ENCODE measurements around the gene C1GALT1. TPM values are rescaled to one million over a fixed set of nuclear protein-coding genes. Genes with fewer than 3 reads are reported as not detected.

C1GALT1 gene
- total RNA-seq, 1 experiment from 2014 or later, result 27.2 TPM

GRCh38 chr7:7236041-7236440, 53.7 kb downstream of the C1GALT1 start:
- intact Hi-C loops (cut with micrococcal nuclease), result no loop called here
- H3K4me2 ChIP-seq (ENCODE audit: low read length), result no peak overlapping the region
- BruUV-seq (replicated peaks), result no TSS peak
- no peaks in the 10 kb centered on the region for H3K4me1 ChIP-seq (ENCODE audit: control insufficient read depth in 1 of 2, insufficient read depth in 2 of 2, low read length in 2 of 2)
- TF ChIP-seq EZH2phosphoT487 (IDR thresholded peaks at IDR 0.05; ENCODE audit: borderline replicate concordance) (no peak), SP1 (IDR thresholded peaks at IDR 0.05; ENCODE audit: low read depth) (no peak), ATF3 (IDR thresholded peaks at IDR 0.05) (no peak), MAX (IDR thresholded peaks at IDR 0.05) (no peak), SRF (IDR thresholded peaks at IDR 0.05; ENCODE audit: low read depth) (no peak), ZBTB33 (IDR thresholded peaks at IDR 0.05; ENCODE audit: extremely low read depth, insufficient replicate concordance, low read length) (no peak), RAD21 (IDR thresholded peaks at IDR 0.05; ENCODE audit: low read depth) (no peak), REST (IDR thresholded peaks at IDR 0.05; ENCODE audit: low read depth) (no peak), ZFX (IDR thresholded peaks at IDR 0.05) (no peak), JUND (IDR thresholded peaks at IDR 0.05) (no peak), EZH2 (IDR thresholded peaks at IDR 0.05) (no peak), SIN3A (IDR thresholded peaks at IDR 0.05; ENCODE audit: low read depth) (no peak), ZNF274 (IDR thresholded peaks at IDR 0.05; ENCODE audit: low read depth, low read length) (no peak), CEBPB (IDR thresholded peaks at IDR 0.05; ENCODE audit: low read depth) (no peak), ELF1 (IDR thresholded peaks at IDR 0.05; ENCODE audit: borderline replicate concordance, low read depth) (no peak), TCF7L2 (IDR thresholded peaks at IDR 0.05; ENCODE audit: borderline replicate concordance, extremely low read depth, insufficient read depth, insufficient read length) (no peak), POLR2A (IDR thresholded peaks at IDR 0.05; ENCODE audit: borderline replicate concordance, extremely low read depth, insufficient read depth, insufficient read length) (no peak), POLR2AphosphoS5 (IDR thresholded peaks at IDR 0.05; ENCODE audit: low read depth, low read length) (no peak), EGR1 (IDR thresholded peaks at IDR 0.05; ENCODE audit: low read depth) (no peak)
- TF ChIP-seq, protein P1, sequence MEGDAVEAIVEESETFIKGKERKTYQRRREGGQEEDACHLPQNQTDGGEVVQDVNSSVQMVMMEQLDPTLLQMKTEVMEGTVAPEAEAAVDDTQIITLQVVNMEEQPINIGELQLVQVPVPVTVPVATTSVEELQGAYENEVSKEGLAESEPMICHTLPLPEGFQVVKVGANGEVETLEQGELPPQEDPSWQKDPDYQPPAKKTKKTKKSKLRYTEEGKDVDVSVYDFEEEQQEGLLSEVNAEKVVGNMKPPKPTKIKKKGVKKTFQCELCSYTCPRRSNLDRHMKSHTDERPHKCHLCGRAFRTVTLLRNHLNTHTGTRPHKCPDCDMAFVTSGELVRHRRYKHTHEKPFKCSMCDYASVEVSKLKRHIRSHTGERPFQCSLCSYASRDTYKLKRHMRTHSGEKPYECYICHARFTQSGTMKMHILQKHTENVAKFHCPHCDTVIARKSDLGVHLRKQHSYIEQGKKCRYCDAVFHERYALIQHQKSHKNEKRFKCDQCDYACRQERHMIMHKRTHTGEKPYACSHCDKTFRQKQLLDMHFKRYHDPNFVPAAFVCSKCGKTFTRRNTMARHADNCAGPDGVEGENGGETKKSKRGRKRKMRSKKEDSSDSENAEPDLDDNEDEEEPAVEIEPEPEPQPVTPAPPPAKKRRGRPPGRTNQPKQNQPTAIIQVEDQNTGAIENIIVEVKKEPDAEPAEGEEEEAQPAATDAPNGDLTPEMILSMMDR (IDR thresholded peaks at IDR 0.05 in 2 of 3, conservative IDR thresholded peaks at IDR 0.05 in 1 of 3; ENCODE audit: borderline replicate concordance in 1 of 3, insufficient read depth in 1 of 3, low read depth in 2 of 3, low read length in 2 of 3), result no peak
- H3K9ac ChIP-seq (ENCODE audit: low read length), result no peak overlapping the region
- no peaks in the 10 kb centered on the region for H3K27me3 ChIP-seq (ENCODE audit: insufficient read depth, low read length)
- no peak overlapping the region for H3K4me3 ChIP-seq (replicated peaks in 1 of 2; ENCODE audit: low read depth in 1 of 2, low read length in 2 of 2)
- ChIA-PET RAD21 (ENCODE audit: low non-redundant PET in 1 of 2, low total read pairs in 2 of 2, uncharacterized antibody in 2 of 2, unreplicated experiment in 2 of 2) (no interaction called here), POLR2A (no interaction called here), CTCF (no interaction called here)
- no peaks in the 10 kb centered on the region for H3K9me2 ChIP-seq (ENCODE audit: insufficient read depth)
- no peak overlapping the region for H2AFZ ChIP-seq (ENCODE audit: low read depth, low read length, poor library complexity, severe bottlenecking)
- H4K20me1 ChIP-seq (ENCODE audit: insufficient read depth), result no peaks in the 10 kb centered on the region
- no peaks in the 10 kb centered on the region for H3K9me3 ChIP-seq (ENCODE audit: control insufficient read depth in 1 of 2, insufficient read depth in 1 of 2, low read depth in 1 of 2, low read length in 2 of 2)
- peaks cover 0 to 5% of the 10 kb centered on the region in 2 experiments; a peak in 1 of 4 replicates for H3K36me3 ChIP-seq (ENCODE audit: control insufficient read depth in 1 of 2, insufficient read depth in 2 of 2, low read length in 2 of 2)
- H3K79me2 ChIP-seq (ENCODE audit: insufficient read depth, low read length), result peaks cover 23% of the 10 kb centered on the region; the same call in 1 of the 2 replicates
- no peak for DNase-seq (ENCODE audit: low read depth, low spot score)
- no peak overlapping the region for H3K27ac ChIP-seq (ENCODE audit: low read depth, low read length)
- ATAC-seq, result no peak

Measured in HCT116 (cell line).